ENCODE results near the gene ALKBH5. TPM values are rescaled to one million over a fixed set of nuclear protein-coding genes. Genes with fewer than 3 reads are reported as not detected.

ALKBH5 gene
- polyA plus RNA-seq, 3 donors: 70.6 to 74.7 (median 74.3) TPM

DNA sequence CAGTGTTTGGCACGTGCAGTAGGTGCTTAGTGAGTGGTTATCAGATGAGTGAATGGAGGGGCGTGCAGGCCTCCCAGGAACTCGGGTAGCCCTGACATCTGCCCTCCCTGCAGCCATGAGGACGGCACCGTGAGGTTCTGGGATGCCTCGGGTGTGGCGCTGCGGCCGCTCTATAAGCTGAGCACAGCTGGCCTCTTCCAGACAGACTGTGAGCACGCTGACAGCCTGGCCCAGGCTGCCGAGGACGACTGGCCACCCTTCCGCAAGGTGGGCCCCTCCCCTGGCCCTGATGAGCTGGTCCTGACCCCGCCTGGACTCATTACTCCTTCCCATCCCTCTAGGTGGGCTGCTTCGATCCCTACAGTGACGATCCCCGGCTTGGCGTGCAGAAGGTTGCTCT is 52.9 kb downstream of the ALKBH5 start:
- DNase-seq: no peak

- DNase-seq: no peak
Measured at GRCh38 chr17:18237461-18237860, 53.8 kb downstream of the ALKBH5 start.

GRCh38 chr17:18238299-18238698 is 54.7 kb downstream of the ALKBH5 start:
- DNase-seq: no peak

- no peak for DNase-seq
Measured at GRCh38 chr17:18240449-18240848, 56.8 kb downstream of the ALKBH5 start.

DNA sequence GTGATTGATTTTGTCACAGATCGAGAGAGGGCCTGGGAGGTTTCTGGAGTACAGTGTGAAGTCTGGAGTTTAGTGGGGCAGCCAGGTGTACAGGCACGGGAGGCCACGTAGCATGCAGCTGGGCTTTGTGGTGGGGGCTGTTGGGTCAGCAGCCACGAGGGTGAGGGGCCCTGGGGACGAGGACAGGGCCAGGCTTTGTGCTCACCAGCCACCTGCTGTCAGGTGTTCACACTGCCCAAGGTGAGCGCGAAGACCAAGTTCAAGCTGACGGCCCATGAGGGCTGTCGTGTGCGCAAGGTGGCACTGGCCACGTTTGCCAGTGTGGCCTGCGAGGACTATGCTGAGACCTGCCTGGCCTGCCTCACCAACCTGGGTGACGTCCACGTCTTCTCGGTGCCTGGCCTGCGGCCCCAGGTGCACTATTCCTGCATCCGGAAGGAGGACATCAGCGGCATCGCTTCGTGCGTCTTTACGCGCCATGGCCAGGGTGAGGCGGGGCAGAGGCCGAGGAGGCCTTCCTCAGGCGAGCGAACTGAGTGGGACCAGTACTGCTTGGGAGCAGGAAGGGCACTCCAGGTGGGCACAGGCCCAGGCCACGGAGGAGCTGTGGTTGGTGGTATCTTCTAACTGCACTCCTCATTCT is 57.7 kb downstream of the ALKBH5 start:
- no peak for DNase-seq

DNA sequence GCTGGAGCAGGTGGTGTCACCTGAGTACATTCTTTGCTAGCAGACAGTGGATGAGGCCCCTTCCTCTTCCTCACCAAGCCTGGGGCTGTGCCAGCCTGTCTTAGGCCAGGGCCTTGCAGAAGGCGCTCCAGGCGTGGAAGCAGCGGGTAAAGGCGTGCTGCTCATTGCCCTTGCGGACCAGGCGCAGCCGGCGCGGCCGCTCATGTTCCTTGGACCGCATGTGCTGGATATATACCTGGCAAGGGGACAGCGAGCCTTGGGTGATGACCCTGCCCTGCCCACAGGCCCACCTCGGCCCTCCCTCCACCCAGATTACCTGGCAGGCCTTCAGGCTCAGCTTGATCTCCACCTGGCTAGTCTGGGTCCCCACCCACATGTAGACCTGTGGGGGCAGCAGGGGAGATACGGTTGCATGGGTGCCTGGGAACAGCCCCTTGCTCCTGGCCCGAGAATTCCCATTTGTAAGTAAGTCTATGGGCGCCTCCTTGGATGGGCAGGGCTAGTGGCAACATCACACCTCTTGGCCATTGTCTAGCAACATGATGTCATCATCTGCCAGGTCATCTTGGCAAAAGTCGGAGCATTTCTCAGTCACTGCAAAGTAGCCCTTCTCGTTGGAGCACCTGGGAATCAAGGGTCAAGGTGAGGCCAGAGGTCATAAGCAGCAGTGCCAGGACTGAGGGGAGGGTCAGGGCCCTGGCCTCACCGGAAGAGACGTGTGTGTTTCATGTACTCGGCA is 61.6 kb downstream of the ALKBH5 start:
- no peak for DNase-seq

DNA sequence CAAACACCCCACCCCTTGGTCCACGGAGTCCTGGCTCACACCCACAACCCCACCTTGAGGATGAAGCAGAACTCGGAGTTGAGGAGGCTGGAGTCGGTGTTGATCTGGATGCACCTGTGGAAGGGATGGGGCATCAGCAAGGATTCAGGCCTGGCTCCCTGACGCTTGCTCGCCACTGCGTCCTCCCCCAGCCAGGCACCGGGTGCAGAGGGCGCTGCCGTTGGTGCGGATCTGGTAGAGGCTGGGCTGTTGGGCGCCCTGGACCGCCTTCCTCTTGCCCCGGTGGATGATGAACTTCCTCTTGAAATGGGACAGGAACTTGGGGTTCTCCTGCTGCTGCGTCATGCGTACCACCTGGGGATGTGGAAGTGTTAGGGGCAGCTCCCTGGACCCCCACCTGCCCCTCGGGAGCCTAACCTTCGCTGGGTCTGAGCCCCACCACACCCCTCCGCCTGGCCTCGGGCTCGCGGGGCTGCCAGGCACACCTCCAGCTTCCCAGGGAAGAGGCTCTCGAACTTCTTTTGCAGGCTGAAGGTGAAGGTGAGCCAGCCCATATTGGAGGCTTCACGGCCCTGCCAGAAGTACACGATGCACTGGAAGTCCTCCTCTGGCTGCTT is 62.6 kb downstream of the ALKBH5 start:
- DNase-seq: no peak

GRCh38 chr17:18246880-18247612 is 63.4 kb downstream of the ALKBH5 start:
- peak; percentile 73 for DNase-seq

DNA sequence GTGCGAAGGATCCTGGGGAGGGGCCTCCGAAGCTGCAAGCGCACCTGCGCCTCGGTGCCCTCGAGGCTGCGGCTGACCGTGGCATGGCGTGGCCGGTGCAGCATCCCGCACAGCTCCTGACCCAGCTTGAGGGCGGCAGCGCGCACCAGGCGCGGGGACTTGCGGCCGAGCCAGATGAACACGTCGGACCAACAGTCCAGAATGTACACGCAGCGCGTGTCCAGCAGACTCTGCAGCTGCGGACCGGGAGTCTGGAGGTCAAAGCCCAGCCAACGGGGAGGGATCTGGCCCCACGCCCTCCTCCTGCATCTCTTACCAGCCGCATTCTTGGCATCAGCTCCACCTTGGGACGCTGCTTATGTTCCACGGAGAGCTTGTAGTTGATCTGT is 64.0 kb downstream of the ALKBH5 start:
- no peak for DNase-seq

- peak; percentile 72 for DNase-seq
Measured at GRCh38 chr17:18248300-18248731, 64.7 kb downstream of the ALKBH5 start.

DNA sequence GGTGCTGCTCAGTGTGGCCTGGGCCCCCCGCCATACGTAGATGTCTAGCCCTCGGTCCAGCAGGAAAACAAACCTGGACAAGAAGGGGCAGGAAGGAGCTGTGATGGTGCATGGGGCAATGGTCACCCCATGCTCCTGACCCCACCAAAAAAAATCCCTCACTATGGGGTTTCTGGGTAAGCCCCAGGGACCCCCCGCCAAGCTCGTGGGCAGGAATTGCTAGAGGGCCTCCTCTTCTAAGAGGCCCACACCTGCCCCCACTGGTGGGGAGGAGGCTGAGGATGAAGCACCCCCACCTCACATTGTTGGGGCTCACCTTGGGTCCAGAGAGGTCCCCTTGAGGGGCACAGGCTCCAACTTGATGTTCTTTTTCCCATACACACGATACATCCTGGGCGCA is 65.2 kb downstream of the ALKBH5 start:
- DNase-seq: no peak

DNA sequence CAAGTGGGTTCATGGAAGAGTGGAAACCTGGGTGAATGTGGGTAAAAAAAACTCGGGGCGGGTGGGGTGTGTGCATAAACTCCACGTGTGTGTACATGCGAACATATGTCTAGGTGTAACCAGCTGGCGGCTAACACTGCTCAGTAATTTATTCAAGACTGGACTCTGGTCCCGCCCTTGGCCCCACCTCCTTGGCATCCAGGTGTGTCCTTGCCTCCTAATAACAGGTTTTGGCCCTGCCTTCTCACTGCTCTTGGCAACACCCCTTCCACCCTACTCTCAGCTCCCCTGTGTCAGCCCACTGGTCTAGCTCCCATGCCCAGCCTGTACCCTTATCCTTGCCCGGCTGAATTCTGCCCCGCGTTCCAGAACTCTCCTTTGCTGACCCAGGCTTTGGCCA is 66.6 kb downstream of the ALKBH5 start:
- DNase-seq: no peak

DNA sequence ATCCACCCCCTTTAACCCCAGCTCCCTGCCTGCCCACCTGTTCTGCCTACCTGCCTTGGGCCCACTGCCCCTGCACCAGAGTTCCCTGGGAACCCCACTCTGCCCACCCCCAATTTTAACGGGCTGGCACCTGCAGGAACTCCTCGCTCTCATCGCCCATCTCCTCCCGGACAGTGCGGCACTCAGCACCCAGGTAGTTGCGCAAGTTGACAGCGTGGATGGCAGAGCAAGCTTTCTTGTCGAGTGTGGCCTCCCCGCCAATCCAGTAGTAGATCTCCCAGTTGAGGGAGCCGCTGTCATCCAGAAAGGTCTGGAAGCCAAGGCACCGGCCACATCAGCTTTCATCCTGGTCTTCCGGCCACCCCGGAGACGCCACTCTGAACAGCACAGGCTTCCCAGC is 67.1 kb downstream of the ALKBH5 start:
- DNase-seq: no peak

- no peak for DNase-seq
Measured at GRCh38 chr17:18251204-18251603, 67.6 kb downstream of the ALKBH5 start.

DNA sequence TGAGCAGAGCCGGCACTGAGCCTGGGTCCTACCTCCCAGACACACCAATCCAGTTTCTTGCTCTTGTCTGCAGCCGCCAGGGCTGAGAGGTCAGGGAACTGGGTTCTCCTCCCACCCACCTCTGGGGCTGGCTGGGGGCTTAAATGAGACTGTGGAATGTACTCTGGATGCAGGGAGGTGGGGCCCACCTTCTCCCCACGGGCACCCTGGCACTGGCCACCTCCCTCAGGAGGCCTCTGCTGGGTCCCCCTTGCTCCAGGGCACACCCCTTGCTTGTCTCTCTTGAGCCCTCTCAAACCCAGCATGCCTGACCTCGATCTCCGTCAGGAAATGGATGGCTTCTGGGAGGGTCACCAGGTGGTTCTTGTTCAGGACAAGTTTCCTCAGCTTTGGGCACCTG is 68.5 kb downstream of the ALKBH5 start:
- DNase-seq: no peak

- no peak for DNase-seq
Measured at GRCh38 chr17:18253187-18253884, 69.7 kb downstream of the ALKBH5 start.

- no peak for DNase-seq
Measured at GRCh38 chr17:18253947-18254821, 70.6 kb downstream of the ALKBH5 start.

DNA sequence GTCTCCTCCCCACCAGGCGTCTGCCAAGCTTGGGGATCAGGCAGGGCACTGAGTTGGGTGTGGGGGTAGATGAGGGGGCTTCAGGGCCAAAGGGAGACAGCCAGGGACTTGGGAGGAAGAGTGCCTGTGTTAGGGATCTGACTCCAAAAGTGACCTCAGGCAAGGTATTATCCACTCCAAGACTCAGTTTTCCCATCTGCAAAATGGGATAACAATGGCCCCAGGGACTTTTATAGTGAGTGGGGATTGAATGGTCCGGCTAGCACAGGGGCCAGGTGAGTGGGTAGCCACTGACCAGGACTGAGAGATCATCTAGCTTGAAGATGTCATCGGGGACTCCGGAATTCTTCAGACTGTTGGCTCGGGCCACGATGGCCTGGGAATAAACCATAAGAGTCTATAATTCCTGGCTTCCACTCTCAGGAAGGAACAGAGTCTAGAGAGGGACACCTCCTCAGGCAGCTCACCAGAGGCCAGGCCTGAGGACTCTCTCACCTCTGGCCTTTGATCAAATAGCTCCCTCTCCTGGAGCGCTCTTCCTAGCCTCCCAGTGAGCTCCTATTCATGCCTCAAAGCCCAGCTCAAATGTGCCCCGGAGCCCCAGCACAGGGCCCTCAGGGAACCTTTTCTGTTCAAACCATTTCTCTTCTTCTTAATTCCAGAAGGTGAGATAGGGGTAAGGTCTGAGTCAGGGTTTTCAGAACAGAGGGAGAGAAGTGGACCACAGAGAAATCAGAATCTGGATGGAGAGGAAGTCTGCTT is 71.4 kb downstream of the ALKBH5 start:
- no peak for DNase-seq

DNA sequence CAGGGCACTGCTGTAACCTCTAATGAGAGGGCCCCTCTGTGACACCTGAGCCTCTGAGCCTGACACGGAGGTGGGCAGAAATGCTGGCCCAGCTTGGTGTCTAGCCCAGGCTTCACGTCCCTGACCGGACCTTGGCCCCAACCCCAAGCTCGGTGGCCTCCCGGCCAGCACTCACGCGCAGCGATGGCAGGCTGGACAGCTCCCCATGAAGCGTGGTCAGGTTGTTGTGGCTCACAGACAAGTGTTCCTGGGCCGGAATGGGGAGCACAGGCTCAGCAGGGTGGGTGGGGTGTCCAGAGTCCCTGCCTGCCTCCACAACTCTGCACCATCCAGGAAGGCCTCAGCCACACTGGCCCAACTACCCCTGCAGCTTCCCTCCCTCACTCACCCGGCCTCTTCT is 72.7 kb downstream of the ALKBH5 start:
- DNase-seq: no peak

- no peak for DNase-seq
Measured at GRCh38 chr17:18256776-18257175, 73.1 kb downstream of the ALKBH5 start.

All from renal pelvis (tissue), 4 donors.